ENCODE measurements around the gene MRAP. TPM values are rescaled to one million over a fixed set of nuclear protein-coding genes. Genes with fewer than 3 reads are reported as not detected.

Gene MRAP
- polyA plus RNA-seq, 3 donors: not detected

GRCh38 chr21:32270748-32271147, 27.9 kb upstream of the MRAP start:
- Mint-ChIP-seq H3K4me1 (no peaks in the 10 kb centered on the region), H3K27ac (no peak overlapping the region), H3K4me3 (no peak overlapping the region), H3K36me3 (peaks cover 47 to 63% of the 10 kb centered on the region in 2 donors), H3K27me3 (ENCODE audit: low read depth in 3 of 3) (peaks cover 0 to 2% (median 0%) of the 10 kb centered on the region in 3 donors), H3K9me3 (peaks cover 0 to 2% (median 0%) of the 10 kb centered on the region in 7 donors)
- Histone ChIP-seq H3K4me2 (replicated peaks; ENCODE audit: extremely low read depth, low read length, poor library complexity, severe bottlenecking) (no peak overlapping the region), H4K20me1 (ENCODE audit: insufficient read depth, low read length) (no peaks in the 10 kb centered on the region), H3K9ac (ENCODE audit: insufficient read depth, low read length, poor library complexity, severe bottlenecking) (no peak overlapping the region), H3K4me1 (ENCODE audit: control insufficient read depth in 1 of 2, insufficient read depth in 2 of 2, low read length in 2 of 2) (no peaks in the 10 kb centered on the region), H3K9me3 (replicated peaks in 1 of 2; ENCODE audit: control insufficient read depth in 1 of 2, insufficient read depth in 1 of 2, low read length in 2 of 2) (no peaks in the 10 kb centered on the region), H3K27ac (ENCODE audit: low read depth in 1 of 2, low read length in 2 of 2) (no peak overlapping the region), H3K27me3 (ENCODE audit: control insufficient read depth in 2 of 2, insufficient read depth in 2 of 2, low read length in 2 of 2) (no peaks in the 10 kb centered on the region), H3K4me3 (replicated peaks in 1 of 3; ENCODE audit: low read depth in 2 of 3, low read length in 3 of 3) (no peak overlapping the region), H3K79me2 (ENCODE audit: insufficient read depth, low read length) (no peaks in the 10 kb centered on the region), H2AFZ (ENCODE audit: insufficient read depth, low read depth, low read length, poor library complexity, severe bottlenecking) (no peak overlapping the region), H3K36me3 (replicated peaks in 1 of 2; ENCODE audit: control insufficient read depth in 1 of 2, insufficient read depth in 2 of 2, low read length in 2 of 2) (peaks cover 33 to 72% of the 10 kb centered on the region in 2 donors)
- TF ChIP-seq, protein P1, sequence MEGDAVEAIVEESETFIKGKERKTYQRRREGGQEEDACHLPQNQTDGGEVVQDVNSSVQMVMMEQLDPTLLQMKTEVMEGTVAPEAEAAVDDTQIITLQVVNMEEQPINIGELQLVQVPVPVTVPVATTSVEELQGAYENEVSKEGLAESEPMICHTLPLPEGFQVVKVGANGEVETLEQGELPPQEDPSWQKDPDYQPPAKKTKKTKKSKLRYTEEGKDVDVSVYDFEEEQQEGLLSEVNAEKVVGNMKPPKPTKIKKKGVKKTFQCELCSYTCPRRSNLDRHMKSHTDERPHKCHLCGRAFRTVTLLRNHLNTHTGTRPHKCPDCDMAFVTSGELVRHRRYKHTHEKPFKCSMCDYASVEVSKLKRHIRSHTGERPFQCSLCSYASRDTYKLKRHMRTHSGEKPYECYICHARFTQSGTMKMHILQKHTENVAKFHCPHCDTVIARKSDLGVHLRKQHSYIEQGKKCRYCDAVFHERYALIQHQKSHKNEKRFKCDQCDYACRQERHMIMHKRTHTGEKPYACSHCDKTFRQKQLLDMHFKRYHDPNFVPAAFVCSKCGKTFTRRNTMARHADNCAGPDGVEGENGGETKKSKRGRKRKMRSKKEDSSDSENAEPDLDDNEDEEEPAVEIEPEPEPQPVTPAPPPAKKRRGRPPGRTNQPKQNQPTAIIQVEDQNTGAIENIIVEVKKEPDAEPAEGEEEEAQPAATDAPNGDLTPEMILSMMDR (IDR thresholded peaks at IDR 0.05): no peak
- DNase-seq: no peak
- no CpG with 5 or more reads among the region's 4 CpGs for WGBS (ENCODE audit: insufficient coverage)
- intact Hi-C loops (cut with micrococcal nuclease): loop anchor here (10.0 kb wide), 2 partner anchors 124 to 1374 kb away; partner anchors contain the start of genes CRYZL1 (in 1 of the 2), ITSN1 (in 1 of the 2) and URB1 (in 1 of the 2)

DNA sequence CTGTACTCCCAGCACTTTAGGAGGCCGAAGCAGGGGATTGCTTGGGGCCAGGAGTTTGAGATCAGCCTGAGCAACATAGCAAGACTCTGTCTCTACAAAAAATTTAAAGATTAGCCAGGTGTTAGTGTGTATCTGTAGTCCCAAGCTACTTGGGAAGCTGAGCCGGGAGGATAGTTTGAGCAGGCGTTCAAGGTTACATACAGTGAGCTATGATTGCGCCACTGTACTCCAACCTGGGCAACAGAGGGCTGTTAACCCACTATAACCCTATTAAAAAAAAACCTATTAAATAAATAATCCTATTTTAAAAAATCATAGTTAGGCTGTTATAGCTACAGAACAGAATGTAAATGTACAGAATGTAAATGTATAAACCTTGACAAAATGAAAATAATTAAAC, 22.0 kb upstream of the MRAP start:
- no peak overlapping the region for H3K4me3 Mint-ChIP-seq

More for the DNA sequence above, 22.0 kb upstream of the MRAP start:
- Histone ChIP-seq H3K36me3 (replicated peaks in 1 of 2; ENCODE audit: control insufficient read depth in 1 of 2, insufficient read depth in 2 of 2, low read length in 2 of 2) (peaks cover 11 to 27% of the 10 kb centered on the region in 2 donors), H3K27ac (ENCODE audit: low read depth in 1 of 2, low read length in 2 of 2) (no peak overlapping the region), H2AFZ (ENCODE audit: insufficient read depth, low read depth, low read length, poor library complexity, severe bottlenecking) (no peak overlapping the region), H3K27me3 (ENCODE audit: control insufficient read depth in 2 of 2, insufficient read depth in 2 of 2, low read length in 2 of 2) (no peaks in the 10 kb centered on the region), H3K4me2 (replicated peaks; ENCODE audit: extremely low read depth, low read length, poor library complexity, severe bottlenecking) (no peak overlapping the region), H3K9me3 (replicated peaks in 1 of 2; ENCODE audit: control insufficient read depth in 1 of 2, insufficient read depth in 1 of 2, low read length in 2 of 2) (no peaks in the 10 kb centered on the region), H3K9ac (ENCODE audit: insufficient read depth, low read length, poor library complexity, severe bottlenecking) (no peak overlapping the region), H3K4me3 (replicated peaks in 1 of 3; ENCODE audit: low read depth in 2 of 3, low read length in 3 of 3) (no peak overlapping the region), H4K20me1 (ENCODE audit: insufficient read depth, low read length) (no peaks in the 10 kb centered on the region), H3K79me2 (ENCODE audit: insufficient read depth, low read length) (peaks cover 20% of the 10 kb centered on the region), H3K4me1 (ENCODE audit: control insufficient read depth in 1 of 2, insufficient read depth in 2 of 2, low read length in 2 of 2) (peaks cover 16 to 21% of the 10 kb centered on the region in 2 donors)
- TF ChIP-seq, protein P1 (IDR thresholded peaks at IDR 0.05): no peak
- H3K36me3 Mint-ChIP-seq: peaks cover 18 to 24% of the 10 kb centered on the region in 2 donors
- no peak overlapping the region for H3K27ac Mint-ChIP-seq
- intact Hi-C loops (cut with micrococcal nuclease): loop anchor here (5.0 to 10.0 kb wide), 4 partner anchors 96 to 1368 kb away; partner anchors contain the start of genes URB1 (in 2 of the 2), CRYZL1 (in 1 of the 2) and ITSN1 (in 1 of the 2)
- DNase-seq: no peak
- H3K9me3 Mint-ChIP-seq: no peaks in the 10 kb centered on the region
- peaks cover 17% of the 10 kb centered on the region for H3K4me1 Mint-ChIP-seq
- H3K27me3 Mint-ChIP-seq (ENCODE audit: low read depth in 3 of 3): no peaks in the 10 kb centered on the region
- no CpG with 5 or more reads among the region's 4 CpGs for WGBS (ENCODE audit: insufficient coverage)

Measured in CD14-positive monocyte (primary cell).